ENCODE results near the gene TP63.
"Not testable (repeated sequence)": the region's sequence is repeated elsewhere in the genome, so short reads cannot be mapped to it uniquely, and the experiment has no call there.

Gene TP63

GRCh38 chr3:189727898-189728297 is 96.7 kb downstream of the TP63 start:
- DNase-seq, result no peak

DNA sequence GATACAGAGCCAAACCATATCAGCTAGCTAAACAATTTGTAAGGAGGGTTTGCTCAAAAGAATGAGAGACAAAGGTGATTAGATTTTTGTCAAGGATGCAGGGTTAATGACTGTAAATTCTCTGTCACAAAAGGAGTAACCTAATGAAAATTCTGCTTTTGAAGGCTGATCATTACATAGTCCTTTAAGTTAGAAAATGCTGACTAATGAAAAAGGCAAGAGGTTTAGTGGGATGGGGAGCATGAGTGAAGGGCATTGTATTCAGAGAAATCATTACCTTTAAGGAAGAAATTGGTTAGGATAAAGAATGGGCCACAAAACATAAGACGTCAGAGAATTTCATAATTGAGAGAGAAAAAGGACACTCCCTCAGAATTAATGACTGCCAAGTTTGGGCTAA is 97.7 kb downstream of the TP63 start:
- DNase-seq, result no peak

- no peak for DNase-seq
Measured at GRCh38 chr3:189734061-189734460, 102.9 kb downstream of the TP63 start.

DNA sequence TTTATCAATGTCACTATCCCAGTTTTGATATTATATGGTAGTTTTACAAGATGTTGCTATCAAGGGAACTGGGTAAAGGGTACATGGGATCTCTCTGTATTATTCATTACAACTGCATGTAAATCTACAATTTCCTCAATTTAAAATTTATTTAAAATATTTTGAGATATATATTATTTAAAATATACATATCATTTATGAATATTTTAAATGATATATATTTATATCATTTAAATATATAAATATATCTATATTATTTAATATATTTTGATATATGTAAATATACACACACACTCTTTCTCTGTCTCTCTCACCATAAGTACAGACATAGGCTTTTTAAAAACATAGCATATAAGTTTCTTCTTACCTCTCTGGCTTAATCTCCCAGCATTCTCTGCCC is 104.7 kb downstream of the TP63 start:
- DNase-seq, result no peak

- DNase-seq, result no peak
Measured at GRCh38 chr3:189737071-189737470, 105.9 kb downstream of the TP63 start.

DNA sequence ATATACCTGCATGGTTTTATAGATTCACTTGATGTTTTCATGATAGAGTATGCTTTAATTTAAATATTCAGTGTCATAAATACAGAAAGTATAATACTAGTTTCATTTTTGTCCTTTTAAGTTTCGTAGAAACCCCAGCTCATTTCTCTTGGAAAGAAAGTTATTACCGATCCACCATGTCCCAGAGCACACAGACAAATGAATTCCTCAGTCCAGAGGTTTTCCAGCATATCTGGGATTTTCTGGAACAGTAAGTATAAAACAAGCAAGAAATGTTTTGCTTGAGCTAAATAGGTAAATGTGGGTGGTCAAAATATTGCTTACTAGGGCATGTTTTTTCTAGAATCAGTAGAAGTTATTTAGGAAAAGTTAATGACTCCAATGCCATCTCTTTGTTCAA is 106.4 kb downstream of the TP63 start:
- no peak for DNase-seq

DNA sequence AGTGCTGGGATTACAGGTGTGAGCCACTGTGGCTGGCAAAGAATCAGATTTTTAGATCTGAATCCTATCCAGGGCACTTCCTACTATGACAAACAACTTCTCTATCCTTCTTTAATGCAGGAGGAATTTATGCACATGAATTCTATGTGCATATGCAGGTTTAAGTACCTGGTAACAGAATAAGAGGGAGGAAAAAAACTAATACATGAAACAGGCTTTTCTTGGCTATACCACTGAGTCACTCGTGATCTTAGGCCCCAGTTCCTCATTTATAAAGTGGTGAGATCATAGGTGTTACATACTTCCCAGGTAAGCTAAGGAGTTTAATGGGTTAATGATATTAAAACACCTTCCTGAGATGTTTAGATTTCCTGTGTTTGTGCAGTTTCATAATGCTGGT is 108.2 kb downstream of the TP63 start:
- no peak for DNase-seq

DNA sequence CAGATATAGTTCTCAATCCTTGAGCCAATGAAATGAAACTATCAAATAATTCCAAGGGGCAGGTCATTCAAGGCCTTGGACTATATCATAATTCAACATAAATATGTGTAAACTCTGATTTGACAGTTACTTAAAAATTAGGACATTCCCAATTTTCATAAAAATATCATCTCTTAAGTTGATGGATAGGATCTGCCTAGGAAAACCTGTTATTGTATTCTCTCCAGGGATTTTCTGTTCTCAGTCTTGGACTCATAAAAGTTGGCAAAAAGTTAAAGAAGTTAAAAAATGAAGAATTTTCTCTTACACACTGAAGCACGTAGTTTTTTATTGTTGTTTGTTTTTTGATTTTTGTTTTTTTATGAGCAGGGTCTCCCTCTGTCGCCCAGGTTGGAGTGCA is 109.0 kb downstream of the TP63 start:
- no peak for DNase-seq

DNA sequence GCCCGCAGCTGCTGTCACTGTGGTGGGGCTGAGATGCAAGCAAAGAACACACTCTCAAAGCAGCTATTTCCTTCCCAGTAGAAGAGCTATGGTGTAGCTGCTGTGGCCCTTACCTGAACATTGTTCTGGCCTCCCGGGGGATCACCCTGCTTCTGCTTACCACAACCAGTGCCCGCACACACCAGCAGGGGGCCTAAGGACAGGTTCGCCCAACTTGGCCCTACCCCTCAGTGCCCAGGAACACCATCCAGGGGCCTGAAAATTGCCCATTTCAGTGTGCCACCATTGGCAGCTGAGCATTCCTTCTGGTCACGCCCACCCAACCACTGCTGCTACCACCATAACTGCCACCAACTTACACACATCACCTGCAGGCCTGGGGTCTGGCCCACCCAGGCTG is 113.0 kb downstream of the TP63 start:
- DNase-seq, result no peak

GRCh38 chr3:189745622-189746021 is 114.4 kb downstream of the TP63 start:
- no peak for DNase-seq

- no peak for DNase-seq
Measured at GRCh38 chr3:189748046-189748445, 116.9 kb downstream of the TP63 start.

DNA sequence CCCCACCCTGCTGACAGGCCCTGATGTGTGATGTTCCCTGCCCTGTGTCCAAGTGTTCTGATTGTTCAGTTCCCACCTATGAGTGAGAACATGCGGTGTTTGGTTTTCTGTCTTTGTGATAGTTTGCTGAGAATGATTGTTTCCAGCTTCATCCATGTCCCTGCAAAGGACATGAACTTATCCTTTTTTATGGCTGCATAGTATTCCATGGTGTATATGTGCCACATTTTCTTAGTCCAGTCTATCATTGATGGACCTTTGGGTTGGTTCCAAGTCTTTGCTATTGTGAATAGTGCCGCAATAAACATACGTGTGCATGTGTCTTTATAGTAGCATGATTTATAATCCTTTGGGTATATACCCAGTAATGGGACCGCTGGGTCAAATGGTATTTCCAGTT is 119.8 kb downstream of the TP63 start:
- not testable (repeated sequence) for DNase-seq

GRCh38 chr3:189754356-189754755 is 123.2 kb downstream of the TP63 start:
- DNase-seq, result no peak

- no peak for DNase-seq
Measured at GRCh38 chr3:189756582-189757078, 125.4 kb downstream of the TP63 start.

DNA sequence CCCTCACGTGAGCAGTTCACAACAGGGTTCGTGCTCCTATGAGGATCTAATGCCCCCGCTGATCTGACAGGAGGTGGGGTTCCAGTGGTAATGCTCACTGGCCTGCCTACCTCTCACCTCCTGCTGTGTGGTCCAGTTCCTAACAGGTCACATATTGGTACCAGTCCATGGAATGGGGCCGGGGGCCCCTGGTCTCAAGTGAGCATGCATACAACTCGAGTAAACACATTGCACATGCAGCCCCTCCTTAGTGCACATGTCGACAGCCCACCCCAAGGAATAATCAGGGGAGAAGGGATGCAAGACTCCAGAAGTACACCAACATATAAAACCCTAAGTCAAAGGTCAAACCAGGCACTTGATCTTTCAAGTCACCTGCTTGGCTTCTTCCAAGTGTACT is 127.0 kb downstream of the TP63 start:
- DNase-seq, result no peak

DNA sequence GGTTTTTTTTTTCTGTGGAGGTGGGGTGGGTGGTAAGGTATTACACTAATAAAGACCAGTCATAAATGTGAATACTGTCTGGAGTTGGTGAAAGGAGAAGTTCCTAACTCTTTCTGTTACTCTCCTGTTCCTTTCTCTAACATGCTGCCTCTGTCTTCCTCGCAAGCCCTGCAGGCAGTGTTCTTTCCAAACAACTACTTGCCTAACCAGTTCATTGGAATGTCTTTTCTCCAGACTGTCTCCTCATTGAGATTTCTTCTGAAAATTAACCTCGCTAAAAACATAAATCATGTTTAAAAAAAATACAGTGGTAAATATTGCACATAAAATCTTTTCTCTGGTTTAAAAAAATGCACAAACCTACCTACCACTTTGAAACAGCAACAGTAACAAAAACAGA is 135.2 kb downstream of the TP63 start:
- no peak for DNase-seq

GRCh38 chr3:189771842-189772450 is 140.8 kb downstream of the TP63 start:
- no peak for DNase-seq

GRCh38 chr3:189772584-189772983 is 141.4 kb downstream of the TP63 start:
- DNase-seq, result no peak

DNA sequence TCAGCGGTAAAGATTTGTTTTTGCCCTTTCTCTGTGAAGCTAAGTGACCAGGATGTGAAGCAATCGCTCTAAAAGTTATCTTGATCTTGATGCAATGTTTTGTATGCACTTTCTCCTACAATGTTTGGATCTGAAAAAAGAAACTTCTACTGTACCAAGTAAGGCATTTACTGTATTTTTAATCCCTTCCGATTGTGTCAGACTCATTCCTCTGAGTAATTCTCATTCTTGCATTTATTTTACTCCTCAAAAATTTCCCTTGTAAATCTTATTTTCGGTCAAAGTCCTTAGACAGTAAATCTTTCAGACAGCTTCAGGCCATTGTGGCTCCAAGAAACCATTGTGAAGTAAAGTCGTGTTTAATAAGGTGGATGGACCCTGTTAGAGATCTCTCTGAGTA is 141.9 kb downstream of the TP63 start:
- DNase-seq, result no peak

DNA sequence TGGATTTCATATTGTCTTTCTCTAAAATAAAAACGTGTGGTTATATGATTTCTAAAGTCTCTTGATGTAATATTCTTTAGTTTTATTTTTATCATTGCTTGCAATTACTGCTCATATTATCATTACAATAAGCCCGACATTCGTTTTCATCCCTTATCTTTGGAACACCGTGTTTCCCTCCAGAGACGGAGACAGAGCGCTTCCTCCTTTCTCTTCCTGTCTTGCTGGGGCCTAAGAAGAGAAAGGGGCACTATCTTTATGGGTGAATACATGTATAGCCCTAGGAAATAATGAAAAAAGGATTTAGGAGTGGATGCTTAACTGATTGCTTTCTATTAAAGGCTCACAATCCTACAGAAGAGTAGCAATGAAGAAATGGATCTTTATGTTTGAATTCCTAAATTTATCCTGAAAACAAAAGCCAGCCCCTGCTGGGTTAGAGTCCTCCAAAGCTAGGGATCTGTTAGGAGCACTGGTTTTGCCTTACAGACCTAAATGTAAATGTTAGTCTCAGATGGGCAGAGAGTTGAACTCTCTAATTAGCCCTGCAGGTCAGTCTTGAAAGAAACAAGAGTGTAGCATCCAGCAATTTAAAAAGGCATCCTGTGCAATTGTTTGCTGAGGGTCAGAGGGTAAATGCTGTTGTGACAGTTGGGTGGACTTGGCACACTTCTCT is 145.1 kb downstream of the TP63 start:
- DNase-seq, result no peak

GRCh38 chr3:189778340-189778950 is 147.3 kb downstream of the TP63 start:
- no peak for DNase-seq

- no peak for DNase-seq
Measured at GRCh38 chr3:189779166-189779565, 148.0 kb downstream of the TP63 start.

- no peak for DNase-seq
Measured at GRCh38 chr3:189780546-189781270, 149.5 kb downstream of the TP63 start.

GRCh38 chr3:189781415-189781814 is 150.2 kb downstream of the TP63 start:
- DNase-seq, result no peak

Data from activated CD4-positive, CD25-positive, alpha-beta regulatory T cell treated with anti-CD3 and anti-CD28 coated beads, Interleukin-2, amount 50 U/mL, for 72 hours (primary cell).